MM.1S (cell line): ENCODE measurements around the gene UGT1A1.

Experiments
- DNase-seq: peaks from one replicate; pipeline ENCODE4 v3.0.0-alpha.2; 2015
- H2AFZ ChIP-seq: fragments of 300-600 bp; sonication (generic); 2 replicates; pipeline ENCODE4 v1.6.0; 2016; ENCODE audit warnings: antibody characterized with exemption, low read length
- H3F3A ChIP-seq: fragments of 300-600 bp; sonication (generic); 2 replicates; pipeline ENCODE4 v1.6.1; 2016; ENCODE audit warnings: mild to moderate bottlenecking, antibody characterized with exemption, low read length, moderate library complexity, mixed read lengths; ENCODE audit not compliant: insufficient read depth
- H3K27ac ChIP-seq: fragments of 300-600 bp; sonication (generic); 2 replicates; pipeline ENCODE4 v1.5.1; 2016; ENCODE audit warnings: mild to moderate bottlenecking, low read length
- H3K27me3 ChIP-seq: fragments of 300-600 bp; sonication (generic); replicated peaks from 2 replicates; pipeline ENCODE4 v1.6.0; 2016; ENCODE audit warnings: low read length; ENCODE audit not compliant: insufficient read depth
- H3K36me3 ChIP-seq: fragments of 300-600 bp; sonication (generic); replicated peaks from 2 replicates; pipeline ENCODE4 v1.6.1; 2016; ENCODE audit warnings: mild to moderate bottlenecking, low read length, mixed read lengths; ENCODE audit not compliant: insufficient read depth
- H3K4me1 ChIP-seq: fragments of 300-600 bp; sonication (generic); 2 replicates; pipeline ENCODE4 v1.6.1; 2016; ENCODE audit warnings: low read length, mixed read lengths
- H3K4me2 ChIP-seq: fragments of 300-600 bp; sonication (generic); 2 replicates; pipeline ENCODE4 v1.6.0; 2016; ENCODE audit warnings: low read depth, low read length
- H3K4me3 ChIP-seq: fragments of 300-600 bp; sonication (generic); 2 replicates; pipeline ENCODE4 v1.5.1; 2016; ENCODE audit warnings: low read length, mixed read lengths
- H3K79me2 ChIP-seq: fragments of 300-600 bp; sonication (generic); 2 replicates; pipeline ENCODE4 v1.6.1; 2016; ENCODE audit warnings: mixed run types, low read length, mixed read lengths
- H3K9ac ChIP-seq: fragments of 300-600 bp; sonication (generic); 2 replicates; pipeline ENCODE4 v1.6.1; 2016; ENCODE audit warnings: low read length, mixed read lengths
- H3K9me2 ChIP-seq: fragments of 300-600 bp; sonication (generic); replicated peaks from 2 replicates; pipeline ENCODE4 v1.6.1; 2016; ENCODE audit warnings: mild to moderate bottlenecking, low read length, mixed read lengths; ENCODE audit not compliant: insufficient read depth
- H3K9me3 ChIP-seq: fragments of 300-600 bp; sonication (generic); replicated peaks from 2 replicates; pipeline ENCODE4 v1.6.1; 2016; ENCODE audit warnings: mild to moderate bottlenecking, low read length, mixed read lengths; ENCODE audit not compliant: insufficient read depth
- H4K20me1 ChIP-seq: fragments of 300-600 bp; sonication (generic); 2 replicates; pipeline ENCODE4 v1.6.1; 2016; ENCODE audit warnings: mild to moderate bottlenecking, low read length, moderate library complexity, mixed read lengths; ENCODE audit not compliant: insufficient read depth
- CTCF ChIP-seq: fragments of 300-600 bp; sonication (generic); IDR thresholded peaks from 2 replicates; pipeline ENCODE4 v1.5.1; 2016; ENCODE audit warnings: antibody characterized with exemption, low read length, mixed read lengths
- EZH2 ChIP-seq: fragments of 300-600 bp; sonication (generic); optimal IDR thresholded peaks from 2 replicates; pipeline ENCODE3; 2017; ENCODE audit warnings: low read depth, mild to moderate bottlenecking, antibody characterized with exemption, low read length, mixed read lengths
- EZH2phosphoT487 ChIP-seq: fragments of 300-600 bp; sonication (generic); IDR thresholded peaks from 2 replicates; pipeline ENCODE4 v1.6.1; 2018; ENCODE audit warnings: antibody characterized with exemption, low read length

The UGT1A1 gene

GRCh38 chr2:233798335-233799086 is 38.4 kb downstream of the UGT1A1 start:
- Histone ChIP-seq H3F3A (no peaks in the 10 kb centered on the region), H2AFZ (no peak overlapping the region), H3K4me2 (no peak overlapping the region), H3K79me2 (no peaks in the 10 kb centered on the region), H3K4me1 (peaks cover 11% of the 10 kb centered on the region), H3K9ac (no peak overlapping the region), H4K20me1 (no peaks in the 10 kb centered on the region), H3K36me3 (no peaks in the 10 kb centered on the region), H3K9me3 (no peaks in the 10 kb centered on the region), H3K4me3 (no peak overlapping the region), H3K27ac (no peak overlapping the region), H3K27me3 (no peaks in the 10 kb centered on the region), H3K9me2 (no peaks in the 10 kb centered on the region)
- TF ChIP-seq EZH2, result no peak
- no peak for TF ChIP-seq EZH2phosphoT487
- TF ChIP-seq CTCF, result no peak
- DNase-seq, result no peak

DNA sequence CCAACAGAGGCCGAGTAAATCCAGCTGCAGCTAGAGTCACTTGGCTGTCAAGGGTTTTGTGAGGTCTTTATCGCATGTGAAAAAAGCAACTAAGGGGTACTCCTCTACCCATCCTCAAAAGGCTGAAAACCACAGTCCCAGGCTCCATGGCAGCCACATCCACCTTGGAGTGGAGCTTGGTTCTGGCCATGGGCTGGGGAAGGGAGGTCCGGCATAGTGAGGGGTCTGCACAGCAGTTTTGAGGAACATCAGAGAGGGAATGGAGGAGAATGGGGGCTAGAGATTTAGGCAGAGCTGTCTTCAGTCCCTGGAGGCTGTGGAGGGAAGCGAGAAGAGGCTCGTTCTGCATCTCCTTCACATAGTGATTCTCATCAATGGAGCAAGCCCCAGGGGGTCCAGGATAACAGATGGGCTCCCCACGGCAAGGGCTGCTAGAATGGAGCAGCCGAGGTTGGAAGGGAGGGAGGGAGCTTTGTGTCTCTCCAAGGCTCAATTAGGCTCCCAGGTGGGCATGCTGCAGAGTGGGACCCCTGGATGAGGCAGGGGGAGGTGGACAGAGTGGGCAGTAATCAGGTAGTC is 39.1 kb downstream of the UGT1A1 start:
- no peak for TF ChIP-seq EZH2phosphoT487
- TF ChIP-seq EZH2, result no peak
- TF ChIP-seq CTCF, result no peak
- no peak overlapping the region for H3K4me3 ChIP-seq
- H3K79me2 ChIP-seq, result no peaks in the 10 kb centered on the region
- H3K4me2 ChIP-seq, result no peak overlapping the region
- no peaks in the 10 kb centered on the region for H4K20me1 ChIP-seq
- H3F3A ChIP-seq, result no peaks in the 10 kb centered on the region
- no peak overlapping the region for H2AFZ ChIP-seq
- H3K36me3 ChIP-seq, result no peaks in the 10 kb centered on the region
- H3K9me3 ChIP-seq, result no peaks in the 10 kb centered on the region
- H3K9ac ChIP-seq, result no peak overlapping the region
- H3K27me3 ChIP-seq, result no peaks in the 10 kb centered on the region
- no peaks in the 10 kb centered on the region for H3K9me2 ChIP-seq
- DNase-seq, result no peak
- no peak overlapping the region for H3K27ac ChIP-seq
- peaks cover 11% of the 10 kb centered on the region for H3K4me1 ChIP-seq

DNA sequence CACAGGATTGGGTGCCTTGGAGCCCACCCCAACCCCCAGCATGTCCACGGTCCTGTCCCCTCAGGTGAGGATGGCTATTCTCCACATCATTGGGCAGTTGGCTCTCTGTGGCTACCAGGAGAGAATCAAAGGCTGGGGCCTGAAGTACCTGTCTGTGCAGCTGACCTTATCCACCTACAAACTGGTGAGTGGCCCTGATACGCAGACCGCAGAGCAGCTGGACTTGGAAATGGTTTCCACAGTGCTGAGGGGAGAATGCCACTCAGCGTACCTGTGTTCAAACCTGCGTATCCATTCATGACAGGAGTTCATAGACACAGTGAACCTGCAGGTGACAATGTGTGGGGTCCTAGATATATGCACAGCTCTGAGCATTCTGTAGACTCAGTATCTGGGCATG is 39.6 kb downstream of the UGT1A1 start:
- no peak for DNase-seq
- H3K27me3 ChIP-seq, result no peaks in the 10 kb centered on the region

More for the DNA sequence above, 39.6 kb downstream of the UGT1A1 start:
- Histone ChIP-seq H3K9me3 (no peaks in the 10 kb centered on the region), H3K4me3 (no peak overlapping the region), H3K4me2 (no peak overlapping the region), H3K27ac (no peak overlapping the region), H3K4me1 (peaks cover 11% of the 10 kb centered on the region), H3F3A (no peaks in the 10 kb centered on the region), H4K20me1 (no peaks in the 10 kb centered on the region), H3K79me2 (no peaks in the 10 kb centered on the region), H3K9me2 (no peaks in the 10 kb centered on the region), H2AFZ (no peak overlapping the region), H3K9ac (no peak overlapping the region), H3K36me3 (no peaks in the 10 kb centered on the region)
- no peak for TF ChIP-seq EZH2
- no peak for TF ChIP-seq EZH2phosphoT487
- no peak for TF ChIP-seq CTCF
